ENCODE results near the gene TDRD6. TPM values are rescaled to one million over a fixed set of nuclear protein-coding genes. Genes with fewer than 3 reads are reported as not detected.

The TDRD6 gene
- total RNA-seq, 1 experiment from 2014 or later = 0.07 TPM

DNA sequence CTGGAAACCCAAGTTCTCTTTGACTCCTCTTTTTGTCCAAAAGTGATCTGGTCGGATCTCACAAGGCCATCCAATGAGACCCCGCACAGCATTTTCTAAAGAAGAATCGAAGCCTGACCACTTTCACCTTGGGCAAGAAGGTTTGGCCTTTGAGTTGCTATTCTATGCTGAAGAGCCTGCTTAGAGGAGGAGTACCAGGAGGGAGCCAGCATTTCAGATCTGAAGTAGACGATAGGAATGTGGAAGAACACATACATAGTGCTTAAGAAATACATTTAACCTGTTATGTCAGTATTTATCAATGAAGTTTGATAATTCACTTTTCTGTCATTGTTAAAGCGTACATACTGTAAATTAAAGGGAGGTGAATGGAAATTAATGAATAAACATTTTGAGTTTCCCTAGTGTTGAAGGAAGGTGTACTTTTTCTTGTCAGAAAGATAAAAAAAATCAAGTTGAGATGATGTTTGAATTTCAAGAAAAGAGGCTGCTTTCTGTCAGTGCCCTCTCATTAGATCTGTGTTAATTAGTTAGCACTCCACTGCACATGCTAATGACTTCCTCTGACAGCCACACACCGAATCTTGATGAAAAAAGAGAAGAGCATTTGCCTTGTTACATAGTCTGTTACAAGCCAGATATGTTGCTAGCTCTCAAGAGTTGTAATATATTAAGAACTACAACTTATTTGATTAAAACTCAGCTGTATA lies 10.9 kb upstream of the TDRD6 start:
- Histone ChIP-seq H2AFZ (ENCODE audit: low read length) (no peak overlapping the region), H3K79me2 (ENCODE audit: low read length) (no peaks in the 10 kb centered on the region), H3K4me1 (ENCODE audit: insufficient read depth, low read length) (no peaks in the 10 kb centered on the region), H3K4me3 (ENCODE audit: low read length) (no peak overlapping the region), H3K9me2 (replicated peaks; ENCODE audit: low read length) (no peaks in the 10 kb centered on the region), H3F3A (ENCODE audit: low read length, unreplicated experiment) (no peaks in the 10 kb centered on the region), H3K4me2 (ENCODE audit: low read length) (no peak overlapping the region), H3K9me3 (ENCODE audit: low read length) (no peaks in the 10 kb centered on the region), H3K27me3 (ENCODE audit: low read length) (no peaks in the 10 kb centered on the region), H4K20me1 (ENCODE audit: low read length) (no peaks in the 10 kb centered on the region), H3K9ac (ENCODE audit: low read length) (no peak overlapping the region), H3K27ac (ENCODE audit: low read length) (no peak overlapping the region), H3K36me3 (ENCODE audit: low read depth, low read length) (no peaks in the 10 kb centered on the region)
- TF ChIP-seq EZH2phosphoT487 (IDR thresholded peaks at IDR 0.05; ENCODE audit: borderline replicate concordance, low read length) (no peak), CTCF (conservative IDR thresholded peaks at IDR 0.05; ENCODE audit: low read depth, low read length) (no peak), EZH2 (IDR thresholded peaks at IDR 0.05; ENCODE audit: low read length, unreplicated experiment) (no peak)
- intact Hi-C loops (cut with micrococcal nuclease) = no loop called here
- ChIA-PET CTCF (no interaction called here), POLR2A (ENCODE audit: unreplicated experiment) (no interaction called here)
- ATAC-seq = no peak
- BruUV-seq (replicated peaks) = no TSS peak
- no peak for DNase-seq

- no peak overlapping the region for H3K27ac ChIP-seq (ENCODE audit: low read length)
- no peaks in the 10 kb centered on the region for H3K4me1 ChIP-seq (ENCODE audit: insufficient read depth, low read length)
- no peaks in the 10 kb centered on the region for H4K20me1 ChIP-seq (ENCODE audit: low read length)
- H3K4me3 ChIP-seq (ENCODE audit: low read length) = no peak overlapping the region
- H3K9me3 ChIP-seq (ENCODE audit: low read length) = no peaks in the 10 kb centered on the region
- DNase-seq (peak; percentile 19), ATAC-seq (peak; percentile 56; the same call in 1 of the 2 replicates)
- H3K36me3 ChIP-seq (ENCODE audit: low read depth, low read length) = no peaks in the 10 kb centered on the region
- TF ChIP-seq EZH2 (IDR thresholded peaks at IDR 0.05; ENCODE audit: low read length, unreplicated experiment) = no peak
- TF ChIP-seq CTCF (conservative IDR thresholded peaks at IDR 0.05; ENCODE audit: low read depth, low read length) = peak; percentile 66
- POLR2A ChIA-PET (ENCODE audit: unreplicated experiment) = interaction anchor here (0.6 kb wide), 1 partner anchor 134 kb away, joined by 4 read pairs; no protein-coding TSS in a partner anchor
- BruUV-seq (replicated peaks) = no TSS peak
- H3K27me3 ChIP-seq (ENCODE audit: low read length) = no peaks in the 10 kb centered on the region
- H3K9me2 ChIP-seq (replicated peaks; ENCODE audit: low read length) = no peaks in the 10 kb centered on the region
- no peak overlapping the region for H3K4me2 ChIP-seq (ENCODE audit: low read length)
- H3K79me2 ChIP-seq (ENCODE audit: low read length) = no peaks in the 10 kb centered on the region
- CTCF ChIA-PET = no interaction called here
- H3F3A ChIP-seq (ENCODE audit: low read length, unreplicated experiment) = no peaks in the 10 kb centered on the region
- no peak overlapping the region for H3K9ac ChIP-seq (ENCODE audit: low read length)
- H2AFZ ChIP-seq (ENCODE audit: low read length) = no peak overlapping the region
- intact Hi-C loops (cut with micrococcal nuclease) = no loop called here
Measured at GRCh38 chr6:46677314-46677654, 10.4 kb upstream of the TDRD6 start.

- Histone ChIP-seq H3K36me3 (ENCODE audit: low read depth, low read length) (no peaks in the 10 kb centered on the region), H3K4me1 (ENCODE audit: insufficient read depth, low read length) (no peaks in the 10 kb centered on the region; the same call in 1 of the 2 replicates)
Measured at GRCh38 chr6:46684771-46685170, 2.9 kb upstream of the TDRD6 start.

More at GRCh38 chr6:46684771-46685170, 2.9 kb upstream of the TDRD6 start:
- intact Hi-C loops (cut with micrococcal nuclease) = no loop called here
- Histone ChIP-seq H4K20me1 (ENCODE audit: low read length) (no peaks in the 10 kb centered on the region), H3K4me3 (ENCODE audit: low read length) (no peak overlapping the region), H3K4me2 (ENCODE audit: low read length) (no peak overlapping the region), H3K9ac (ENCODE audit: low read length) (no peak overlapping the region), H3K9me3 (ENCODE audit: low read length) (no peaks in the 10 kb centered on the region), H3K27ac (ENCODE audit: low read length) (no peak overlapping the region), H3K9me2 (replicated peaks; ENCODE audit: low read length) (no peaks in the 10 kb centered on the region), H3F3A (ENCODE audit: low read length, unreplicated experiment) (no peaks in the 10 kb centered on the region), H3K79me2 (ENCODE audit: low read length) (no peaks in the 10 kb centered on the region), H2AFZ (ENCODE audit: low read length) (no peak overlapping the region), H3K27me3 (ENCODE audit: low read length) (no peaks in the 10 kb centered on the region)
- TF ChIP-seq EZH2 (IDR thresholded peaks at IDR 0.05; ENCODE audit: low read length, unreplicated experiment) (no peak), EZH2phosphoT487 (IDR thresholded peaks at IDR 0.05; ENCODE audit: borderline replicate concordance, low read length) (no peak), CTCF (conservative IDR thresholded peaks at IDR 0.05; ENCODE audit: low read depth, low read length) (no peak)
- ChIA-PET CTCF (no interaction called here), POLR2A (ENCODE audit: unreplicated experiment) (interaction anchor here (0.6 kb wide), 2 partner anchors 47 to 51 kb away, joined by 3 to 15 read pairs; no protein-coding TSS in a partner anchor)
- no TSS peak for BruUV-seq (replicated peaks)
- ATAC-seq = no peak
- DNase-seq = peak; percentile 53

All from PC-3 (cell line).